DMS79 (cell line): ENCODE measurements around the gene SFMBT2.
"Not testable (repeated sequence)": the region's sequence is repeated elsewhere in the genome, so short reads cannot be mapped to it uniquely, and the experiment has no call there.

Experiments
- DNase-seq: peaks from one replicate; lab custom pipeline; 2025; lab: John Stamatoyannopoulos, UW

SFMBT2 gene

GRCh38 chr10:7401156-7401555 lies 9.7 kb downstream of the SFMBT2 start:
- DNase-seq, result no peak

- DNase-seq, result no peak
Measured at GRCh38 chr10:7400068-7400715, 10.6 kb downstream of the SFMBT2 start.

- no peak for DNase-seq
Measured at GRCh38 chr10:7399533-7399932, 11.3 kb downstream of the SFMBT2 start.

GRCh38 chr10:7397049-7398035 lies 13.5 kb downstream of the SFMBT2 start:
- DNase-seq, result no peak

- not testable (repeated sequence) for DNase-seq
Measured at GRCh38 chr10:7392301-7392700, 18.5 kb downstream of the SFMBT2 start.

GRCh38 chr10:7391748-7392147 lies 19.1 kb downstream of the SFMBT2 start:
- DNase-seq, result no peak

GRCh38 chr10:7390689-7391110 lies 20.1 kb downstream of the SFMBT2 start:
- not testable (repeated sequence) for DNase-seq

GRCh38 chr10:7389844-7390243 lies 21.0 kb downstream of the SFMBT2 start:
- DNase-seq, result no peak

GRCh38 chr10:7389346-7389745 lies 21.5 kb downstream of the SFMBT2 start:
- no peak for DNase-seq

GRCh38 chr10:7388602-7389001 lies 22.2 kb downstream of the SFMBT2 start:
- no peak for DNase-seq

GRCh38 chr10:7388149-7388548 lies 22.7 kb downstream of the SFMBT2 start:
- DNase-seq, result not testable (repeated sequence)

GRCh38 chr10:7385114-7385513 lies 25.7 kb downstream of the SFMBT2 start:
- DNase-seq, result no peak

- no peak for DNase-seq
Measured at GRCh38 chr10:7383442-7383841, 27.4 kb downstream of the SFMBT2 start.

- DNase-seq, result no peak
Measured at GRCh38 chr10:7380704-7381241, 30.1 kb downstream of the SFMBT2 start.

- no peak for DNase-seq
Measured at GRCh38 chr10:7378602-7379403, 32.0 kb downstream of the SFMBT2 start.

- DNase-seq, result no peak
Measured at GRCh38 chr10:7377614-7378248, 33.1 kb downstream of the SFMBT2 start.

- no peak for DNase-seq
Measured at GRCh38 chr10:7374795-7375194, 36.0 kb downstream of the SFMBT2 start.

- DNase-seq, result no peak
Measured at GRCh38 chr10:7373039-7373438, 37.8 kb downstream of the SFMBT2 start.

GRCh38 chr10:7372504-7372903 lies 38.3 kb downstream of the SFMBT2 start:
- no peak for DNase-seq

GRCh38 chr10:7370511-7370910 lies 40.3 kb downstream of the SFMBT2 start:
- no peak for DNase-seq

GRCh38 chr10:7365027-7365745 lies 45.6 kb downstream of the SFMBT2 start:
- no peak for DNase-seq
